Measurements from ENCODE around the gene MAP4K5. TPM values are rescaled to one million over a fixed set of nuclear protein-coding genes. Genes with fewer than 3 reads are reported as not detected.
"Not testable (repeated sequence)": the region's sequence is repeated elsewhere in the genome, so short reads cannot be mapped to it uniquely, and the experiment has no call there.

The MAP4K5 gene
- total and polyA plus RNA-seq, 3 donors from 2014 or later = 15.2 to 67.0 (median 60.4) TPM

DNA sequence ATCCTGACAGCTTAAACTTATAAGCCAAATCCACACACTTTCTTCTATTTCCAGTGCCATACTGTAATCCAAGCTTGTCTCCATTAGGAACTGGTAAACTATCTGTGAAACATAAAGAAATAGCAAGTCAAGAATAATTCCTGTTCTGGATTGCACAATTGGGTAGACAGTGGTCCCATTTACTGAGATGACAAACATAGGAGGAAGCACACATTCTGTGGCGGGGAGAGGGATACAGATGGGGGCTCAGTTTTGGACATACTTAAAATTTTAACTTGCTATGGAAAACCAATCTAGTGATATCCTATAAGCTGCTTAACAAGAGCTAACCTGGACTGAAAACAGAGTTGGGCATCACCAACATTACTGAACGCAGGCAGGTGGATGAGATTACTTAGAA lies 16.3 kb downstream of the MAP4K5 start:
- WGBS, 2 donors = 95 to 98% methylated on average over 2 of the region's 2 CpGs
- H3K27me3 ChIP-seq = no peaks in the 10 kb centered on the region
- no peak for DNase-seq
- no peaks in the 10 kb centered on the region for H3K4me1 ChIP-seq
- no peaks in the 10 kb centered on the region for H3K9me3 ChIP-seq
- no peak overlapping the region for H3K4me3 ChIP-seq
- intact Hi-C loops (cut with DNase I; ENCODE audit: low total_unique reads) = no loop called here
- TF ChIP-seq, protein P1, sequence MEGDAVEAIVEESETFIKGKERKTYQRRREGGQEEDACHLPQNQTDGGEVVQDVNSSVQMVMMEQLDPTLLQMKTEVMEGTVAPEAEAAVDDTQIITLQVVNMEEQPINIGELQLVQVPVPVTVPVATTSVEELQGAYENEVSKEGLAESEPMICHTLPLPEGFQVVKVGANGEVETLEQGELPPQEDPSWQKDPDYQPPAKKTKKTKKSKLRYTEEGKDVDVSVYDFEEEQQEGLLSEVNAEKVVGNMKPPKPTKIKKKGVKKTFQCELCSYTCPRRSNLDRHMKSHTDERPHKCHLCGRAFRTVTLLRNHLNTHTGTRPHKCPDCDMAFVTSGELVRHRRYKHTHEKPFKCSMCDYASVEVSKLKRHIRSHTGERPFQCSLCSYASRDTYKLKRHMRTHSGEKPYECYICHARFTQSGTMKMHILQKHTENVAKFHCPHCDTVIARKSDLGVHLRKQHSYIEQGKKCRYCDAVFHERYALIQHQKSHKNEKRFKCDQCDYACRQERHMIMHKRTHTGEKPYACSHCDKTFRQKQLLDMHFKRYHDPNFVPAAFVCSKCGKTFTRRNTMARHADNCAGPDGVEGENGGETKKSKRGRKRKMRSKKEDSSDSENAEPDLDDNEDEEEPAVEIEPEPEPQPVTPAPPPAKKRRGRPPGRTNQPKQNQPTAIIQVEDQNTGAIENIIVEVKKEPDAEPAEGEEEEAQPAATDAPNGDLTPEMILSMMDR (IDR thresholded peaks at IDR 0.05) = no peak
- TF ChIP-seq POLR2A (IDR thresholded peaks at IDR 0.05) = no peak
- no peaks in the 10 kb centered on the region for H3K36me3 ChIP-seq (ENCODE audit: low read depth, missing control alignments)
- no peak overlapping the region for H3K27ac ChIP-seq

DNA sequence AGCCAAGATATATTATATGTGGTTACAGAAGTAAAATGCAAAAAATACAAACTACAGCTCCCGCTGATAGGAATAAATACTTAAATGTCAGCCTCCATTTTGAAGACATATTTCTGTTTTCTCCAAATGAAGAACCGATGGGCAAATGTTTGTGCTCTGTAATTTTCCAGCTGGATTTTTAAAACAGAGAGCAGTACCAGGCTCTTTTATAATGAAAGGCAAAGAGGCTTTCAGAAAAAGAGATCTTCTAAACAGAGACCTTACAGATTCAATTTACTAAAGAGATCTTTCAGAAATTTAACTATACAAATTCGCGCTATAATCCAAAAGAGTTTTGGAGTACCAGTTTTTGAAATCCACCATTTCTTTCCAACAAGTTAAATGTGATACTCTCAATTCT lies 19.9 kb downstream of the MAP4K5 start:
- Histone ChIP-seq H3K4me3 (no peak overlapping the region), H3K36me3 (ENCODE audit: low read depth, missing control alignments) (no peaks in the 10 kb centered on the region), H3K27ac (no peak overlapping the region), H3K27me3 (no peaks in the 10 kb centered on the region), H3K4me1 (no peaks in the 10 kb centered on the region), H3K9me3 (no peaks in the 10 kb centered on the region)
- intact Hi-C loops (cut with DNase I; ENCODE audit: low total_unique reads) = no loop called here
- 95 to 96% methylated on average over 4 of the region's 4 CpGs for WGBS, 2 donors
- no peak for DNase-seq
- TF ChIP-seq POLR2A (IDR thresholded peaks at IDR 0.05) = no peak
- TF ChIP-seq, protein P1 (IDR thresholded peaks at IDR 0.05) = no peak

DNA sequence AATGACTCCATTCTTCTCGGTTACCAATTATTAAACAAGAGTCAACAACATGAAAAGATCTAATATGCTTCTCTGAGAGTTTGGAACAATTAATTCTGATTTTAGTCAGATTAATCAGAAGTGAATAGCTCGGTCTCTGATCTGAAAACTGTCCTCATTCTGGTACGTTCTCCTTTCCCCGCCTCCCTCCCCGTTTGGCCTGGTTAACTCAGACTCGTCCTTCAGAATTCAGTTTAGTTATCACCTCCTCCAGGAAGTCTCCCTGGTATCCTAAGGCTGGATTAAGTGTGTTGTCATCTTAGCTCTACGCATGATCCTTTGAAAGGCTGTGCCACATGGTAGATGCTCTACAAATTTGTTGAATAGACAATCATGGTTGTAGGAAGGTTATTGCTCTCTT lies 22.2 kb downstream of the MAP4K5 start:
- TF ChIP-seq, protein P1 (IDR thresholded peaks at IDR 0.05) = no peak
- TF ChIP-seq POLR2A (IDR thresholded peaks at IDR 0.05) = no peak
- Histone ChIP-seq H3K27ac (no peak overlapping the region), H3K4me1 (no peaks in the 10 kb centered on the region), H3K4me3 (no peak overlapping the region), H3K27me3 (no peaks in the 10 kb centered on the region), H3K9me3 (no peaks in the 10 kb centered on the region), H3K36me3 (ENCODE audit: low read depth, missing control alignments) (no peaks in the 10 kb centered on the region)
- WGBS, 2 donors = 89 to 95% methylated on average over 7 of the region's 7 CpGs
- intact Hi-C loops (cut with DNase I; ENCODE audit: low total_unique reads) = no loop called here
- DNase-seq = no peak

DNA sequence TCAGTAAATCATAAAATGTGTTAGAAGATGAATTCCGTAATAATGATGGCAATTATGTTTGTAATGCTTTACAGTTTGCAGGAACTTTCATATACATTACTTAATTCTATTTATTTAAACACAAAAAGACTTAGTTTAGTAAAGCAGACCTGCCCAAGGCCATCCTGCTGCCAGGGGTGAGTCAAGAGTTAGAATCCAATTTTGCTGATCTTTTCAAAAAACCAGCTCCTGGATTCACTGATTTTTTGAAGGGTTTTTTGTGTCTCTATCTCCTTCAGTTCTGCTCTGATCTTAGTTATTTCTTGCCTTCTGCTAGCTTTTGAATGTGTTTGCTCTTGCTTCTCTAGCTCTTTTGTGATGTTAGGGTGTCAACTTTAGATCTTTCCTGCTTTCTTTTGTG lies 25.3 kb downstream of the MAP4K5 start:
- intact Hi-C loops (cut with DNase I; ENCODE audit: low total_unique reads); H3K9me3 ChIP-seq; H3K27ac ChIP-seq; H3K4me1 ChIP-seq; DNase-seq; H3K4me3 ChIP-seq; H3K36me3 ChIP-seq (ENCODE audit: low read depth, missing control alignments); H3K27me3 ChIP-seq: not testable (repeated sequence)
- WGBS, 2 donors = 90 to 96% methylated on average over 1 of the region's 1 CpG

DNA sequence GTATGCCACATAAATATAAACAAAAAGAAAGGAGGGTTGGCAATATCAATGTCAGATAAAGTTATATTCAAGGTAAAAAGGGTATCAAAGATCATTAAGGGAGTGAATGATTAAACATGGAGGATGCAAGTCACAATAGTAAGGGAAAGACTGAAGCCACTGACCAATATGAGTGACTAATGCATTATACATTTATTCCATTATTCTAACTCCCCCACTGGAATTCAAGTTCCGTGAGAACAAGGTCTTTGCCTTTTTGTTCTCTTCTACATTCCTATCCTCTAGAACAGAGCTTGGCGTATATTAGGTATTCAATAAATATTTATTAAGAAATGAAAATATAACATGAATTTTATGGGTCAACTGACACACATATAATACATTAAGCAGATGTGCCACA lies 30.7 kb downstream of the MAP4K5 start:
- no peak for TF ChIP-seq POLR2A (IDR thresholded peaks at IDR 0.05)
- TF ChIP-seq, protein P1 (IDR thresholded peaks at IDR 0.05) = no peak
- Histone ChIP-seq H3K4me1 (no peaks in the 10 kb centered on the region), H3K9me3 (no peaks in the 10 kb centered on the region), H3K27me3 (no peaks in the 10 kb centered on the region), H3K36me3 (ENCODE audit: low read depth, missing control alignments) (no peaks in the 10 kb centered on the region), H3K27ac (no peak overlapping the region), H3K4me3 (no peak overlapping the region)
- intact Hi-C loops (cut with DNase I; ENCODE audit: low total_unique reads) = no loop called here
- 89 to 92% methylated on average over 2 of the region's 2 CpGs for WGBS, 2 donors
- DNase-seq = no peak
